ENCODE data around the gene UXT. TPM values are rescaled to one million over a fixed set of nuclear protein-coding genes. Genes with fewer than 3 reads are reported as not detected.

Gene UXT
- total and polyA plus RNA-seq, 2 of the 13 experiments (the other 11 are each of a cell fraction or from before 2014, with no cell fraction given) = 107 to 123 TPM

DNA sequence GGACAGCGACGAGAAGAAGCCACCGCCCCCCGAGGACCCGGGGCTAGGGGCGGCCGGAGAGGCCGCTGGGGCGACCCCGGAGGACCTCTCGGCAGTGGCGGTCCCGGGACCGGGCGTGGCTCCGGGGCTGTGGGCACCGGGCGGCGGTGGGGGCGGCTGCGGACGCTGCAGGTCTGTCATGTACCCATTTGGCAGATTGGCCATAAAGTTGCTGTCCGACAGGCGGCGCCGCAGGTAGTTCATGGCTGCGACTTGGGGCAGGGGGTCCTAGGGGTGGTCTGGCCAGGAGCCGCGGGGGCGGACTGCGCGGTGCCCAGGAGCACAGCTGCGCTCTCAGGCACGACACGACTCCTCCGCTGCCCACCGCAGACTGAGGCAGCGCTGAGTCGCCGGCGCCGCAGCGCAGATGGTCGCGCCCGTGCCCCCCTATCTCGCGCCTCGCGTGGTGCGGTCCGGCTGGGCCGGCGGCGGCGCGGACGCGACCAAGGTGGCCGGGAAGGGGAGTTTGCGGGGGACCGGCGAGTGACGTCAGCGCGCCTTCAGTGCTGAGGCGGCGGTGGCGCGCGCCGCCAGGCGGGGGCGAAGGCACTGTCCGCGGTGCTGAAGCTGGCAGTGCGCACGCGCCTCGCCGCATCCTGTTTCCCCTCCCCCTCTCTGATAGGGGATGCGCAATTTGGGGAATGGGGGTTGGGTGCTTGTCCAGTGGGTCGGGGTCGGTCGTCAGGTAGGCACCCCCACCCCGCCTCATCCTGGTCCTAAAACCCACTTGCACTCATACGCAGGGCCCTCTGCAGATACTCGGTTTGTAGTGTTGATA, 39.3 kb downstream of the UXT start, which contains the start of gene SYN1 (continued):
- peak; percentile 39; the same call in 1 of the 2 replicates for TF ChIP-seq THRA (CRISPR knock-in tag; IDR thresholded peaks at IDR 0.05; ENCODE audit: borderline replicate concordance)
- TF ChIP-seq, protein P1, sequence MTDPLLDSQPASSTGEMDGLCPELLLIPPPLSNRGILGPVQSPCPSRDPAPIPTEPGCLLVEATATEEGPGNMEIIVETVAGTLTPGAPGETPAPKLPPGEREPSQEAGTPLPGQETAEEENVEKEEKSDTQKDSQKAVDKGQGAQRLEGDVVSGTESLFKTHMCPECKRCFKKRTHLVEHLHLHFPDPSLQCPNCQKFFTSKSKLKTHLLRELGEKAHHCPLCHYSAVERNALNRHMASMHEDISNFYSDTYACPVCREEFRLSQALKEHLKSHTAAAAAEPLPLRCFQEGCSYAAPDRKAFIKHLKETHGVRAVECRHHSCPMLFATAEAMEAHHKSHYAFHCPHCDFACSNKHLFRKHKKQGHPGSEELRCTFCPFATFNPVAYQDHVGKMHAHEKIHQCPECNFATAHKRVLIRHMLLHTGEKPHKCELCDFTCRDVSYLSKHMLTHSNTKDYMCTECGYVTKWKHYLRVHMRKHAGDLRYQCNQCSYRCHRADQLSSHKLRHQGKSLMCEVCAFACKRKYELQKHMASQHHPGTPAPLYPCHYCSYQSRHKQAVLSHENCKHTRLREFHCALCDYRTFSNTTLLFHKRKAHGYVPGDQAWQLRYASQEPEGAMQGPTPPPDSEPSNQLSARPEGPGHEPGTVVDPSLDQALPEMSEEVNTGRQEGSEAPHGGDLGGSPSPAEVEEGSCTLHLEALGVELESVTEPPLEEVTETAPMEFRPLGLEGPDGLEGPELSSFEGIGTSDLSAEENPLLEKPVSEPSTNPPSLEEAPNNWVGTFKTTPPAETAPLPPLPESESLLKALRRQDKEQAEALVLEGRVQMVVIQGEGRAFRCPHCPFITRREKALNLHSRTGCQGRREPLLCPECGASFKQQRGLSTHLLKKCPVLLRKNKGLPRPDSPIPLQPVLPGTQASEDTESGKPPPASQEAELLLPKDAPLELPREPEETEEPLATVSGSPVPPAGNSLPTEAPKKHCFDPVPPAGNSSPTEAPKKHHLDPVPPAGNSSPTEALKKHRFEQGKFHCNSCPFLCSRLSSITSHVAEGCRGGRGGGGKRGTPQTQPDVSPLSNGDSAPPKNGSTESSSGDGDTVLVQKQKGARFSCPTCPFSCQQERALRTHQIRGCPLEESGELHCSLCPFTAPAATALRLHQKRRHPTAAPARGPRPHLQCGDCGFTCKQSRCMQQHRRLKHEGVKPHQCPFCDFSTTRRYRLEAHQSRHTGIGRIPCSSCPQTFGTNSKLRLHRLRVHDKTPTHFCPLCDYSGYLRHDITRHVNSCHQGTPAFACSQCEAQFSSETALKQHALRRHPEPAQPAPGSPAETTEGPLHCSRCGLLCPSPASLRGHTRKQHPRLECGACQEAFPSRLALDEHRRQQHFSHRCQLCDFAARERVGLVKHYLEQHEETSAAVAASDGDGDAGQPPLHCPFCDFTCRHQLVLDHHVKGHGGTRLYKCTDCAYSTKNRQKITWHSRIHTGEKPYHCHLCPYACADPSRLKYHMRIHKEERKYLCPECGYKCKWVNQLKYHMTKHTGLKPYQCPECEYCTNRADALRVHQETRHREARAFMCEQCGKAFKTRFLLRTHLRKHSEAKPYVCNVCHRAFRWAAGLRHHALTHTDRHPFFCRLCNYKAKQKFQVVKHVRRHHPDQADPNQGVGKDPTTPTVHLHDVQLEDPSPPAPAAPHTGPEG (CRISPR knock-in tag; IDR thresholded peaks at IDR 0.05) = no peak
- TF ChIP-seq ARHGAP35 (CRISPR knock-in tag; IDR thresholded peaks at IDR 0.05; ENCODE audit: borderline replicate concordance) = no peak
- TF ChIP-seq IKZF5 (CRISPR knock-in tag; IDR thresholded peaks at IDR 0.05) = peak; percentile 36; the same call in 1 of the 2 replicates
- TF ChIP-seq, protein P2, sequence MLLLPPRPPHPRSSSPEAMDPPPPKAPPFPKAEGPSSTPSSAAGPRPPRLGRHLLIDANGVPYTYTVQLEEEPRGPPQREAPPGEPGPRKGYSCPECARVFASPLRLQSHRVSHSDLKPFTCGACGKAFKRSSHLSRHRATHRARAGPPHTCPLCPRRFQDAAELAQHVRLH (CRISPR knock-in tag; IDR thresholded peaks at IDR 0.05; ENCODE audit: borderline replicate concordance, low read depth) = peak; percentile 38; the same call in 1 of the 2 replicates
- TF ChIP-seq THAP8 (CRISPR knock-in tag; IDR thresholded peaks at IDR 0.05; ENCODE audit: borderline replicate concordance) = no peak
- no peak for TF ChIP-seq ATAD3A (CRISPR knock-in tag; IDR thresholded peaks at IDR 0.05)
- TF ChIP-seq MAF1 (CRISPR knock-in tag; IDR thresholded peaks at IDR 0.05; ENCODE audit: borderline replicate concordance) = no peak
- TF ChIP-seq ZFP1 (CRISPR knock-in tag; IDR thresholded peaks at IDR 0.05) = no peak
- no peak for TF ChIP-seq RNF2 (conservative IDR thresholded peaks at IDR 0.05; ENCODE audit: low read depth)
- no peak for TF ChIP-seq ZNF121 (CRISPR knock-in tag; IDR thresholded peaks at IDR 0.05)
- TF ChIP-seq ZNF264 (CRISPR knock-in tag; IDR thresholded peaks at IDR 0.05) = no peak
- TF ChIP-seq, protein P3, sequence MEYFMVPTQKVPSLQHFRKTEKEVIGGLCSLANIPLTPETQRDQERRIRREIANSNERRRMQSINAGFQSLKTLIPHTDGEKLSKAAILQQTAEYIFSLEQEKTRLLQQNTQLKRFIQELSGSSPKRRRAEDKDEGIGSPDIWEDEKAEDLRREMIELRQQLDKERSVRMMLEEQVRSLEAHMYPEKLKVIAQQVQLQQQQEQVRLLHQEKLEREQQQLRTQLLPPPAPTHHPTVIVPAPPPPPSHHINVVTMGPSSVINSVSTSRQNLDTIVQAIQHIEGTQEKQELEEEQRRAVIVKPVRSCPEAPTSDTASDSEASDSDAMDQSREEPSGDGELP (IDR thresholded peaks at IDR 0.05; ENCODE audit: borderline replicate concordance, low read depth) = no peak
- TF ChIP-seq ZNF530 (CRISPR knock-in tag; IDR thresholded peaks at IDR 0.05; ENCODE audit: low read depth) = no peak
